Brain microvascular endothelial cell (primary cell): ENCODE results near the gene PDZRN4.

ENCODE experiments used
- DNase-seq: peaks from one replicate; pipeline ENCODE4 v3.0.0-alpha.2; 2020
- H3K27ac ChIP-seq: fragments of 250-450 bp; sonication (Bioruptor Pico); 2 replicates; pipeline ENCODE4 v1.5.1; 2020; ENCODE audit warnings: mild to moderate bottlenecking, moderate library complexity
- H3K27me3 ChIP-seq: fragments of 250-450 bp; sonication (Bioruptor Pico); replicated peaks from 2 replicates; pipeline ENCODE4 v1.5.1; 2020; ENCODE audit warnings: mild to moderate bottlenecking
- H3K36me3 ChIP-seq: fragments of 250-450 bp; sonication (Bioruptor Pico); replicated peaks from 2 replicates; pipeline ENCODE4 v1.5.1; 2020; ENCODE audit warnings: mild to moderate bottlenecking
- H3K4me3 ChIP-seq: 2 replicates; pipeline ENCODE4 v1.5.1; 2011; ENCODE audit warnings: low read depth, mild to moderate bottlenecking, control low read depth, low read length, moderate library complexity
- CTCF ChIP-seq: IDR thresholded peaks from 2 replicates; pipeline ENCODE4 v1.5.1; 2011; ENCODE audit warnings: low read depth, mild to moderate bottlenecking, moderate library complexity, low read length, control low read depth, inconsistent platforms; ENCODE audit errors: missing control alignments
- in situ Hi-C: cut with HindIII; loops from 2 replicates; pipeline ENCODE4 v1.10.0; 2017; ENCODE audit warnings: low sequenced_read_pairs, low pct_ligation_motif_present

The PDZRN4 gene

GRCh38 chr12:41564816-41565215 is 376.7 kb downstream of the PDZRN4 start:
- in situ Hi-C loops = no loop called here
- Histone ChIP-seq H3K27ac (no peak overlapping the region), H3K36me3 (no peaks in the 10 kb centered on the region), H3K27me3 (no peaks in the 10 kb centered on the region), H3K4me3 (no peak overlapping the region)
- DNase-seq = no peak
- no peak for TF ChIP-seq CTCF

GRCh38 chr12:41566703-41567102 is 378.6 kb downstream of the PDZRN4 start:
- no peak for DNase-seq
- H3K27ac ChIP-seq = no peak overlapping the region
- no peak overlapping the region for H3K4me3 ChIP-seq
- no peaks in the 10 kb centered on the region for H3K27me3 ChIP-seq
- TF ChIP-seq CTCF = no peak
- no peaks in the 10 kb centered on the region for H3K36me3 ChIP-seq
- in situ Hi-C loops = no loop called here

- in situ Hi-C loops = no loop called here
- H3K36me3 ChIP-seq = no peaks in the 10 kb centered on the region
- no peak for DNase-seq
- H3K27me3 ChIP-seq = no peaks in the 10 kb centered on the region
- H3K27ac ChIP-seq = no peak overlapping the region
- no peak for TF ChIP-seq CTCF
- H3K4me3 ChIP-seq = no peak overlapping the region
Measured at GRCh38 chr12:41573445-41573844, 385.3 kb downstream of the PDZRN4 start.

GRCh38 chr12:41576925-41577324 is 388.8 kb downstream of the PDZRN4 start:
- Histone ChIP-seq H3K36me3 (no peaks in the 10 kb centered on the region), H3K27ac (no peak overlapping the region), H3K4me3 (no peak overlapping the region), H3K27me3 (no peaks in the 10 kb centered on the region)
- TF ChIP-seq CTCF = no peak
- in situ Hi-C loops = no loop called here
- DNase-seq = no peak

- H3K27ac ChIP-seq = no peak overlapping the region
- H3K4me3 ChIP-seq = no peak overlapping the region
- no peak for DNase-seq
- no peak for TF ChIP-seq CTCF
- in situ Hi-C loops = no loop called here
- no peaks in the 10 kb centered on the region for H3K36me3 ChIP-seq
- H3K27me3 ChIP-seq = no peaks in the 10 kb centered on the region
Measured at GRCh38 chr12:41577995-41578394, 389.9 kb downstream of the PDZRN4 start.

- Histone ChIP-seq H3K27ac (no peak overlapping the region), H3K4me3 (no peak overlapping the region), H3K27me3 (no peaks in the 10 kb centered on the region), H3K36me3 (no peaks in the 10 kb centered on the region)
- DNase-seq = no peak
- in situ Hi-C loops = no loop called here
- no peak for TF ChIP-seq CTCF
Measured at GRCh38 chr12:41585784-41586183, 397.7 kb downstream of the PDZRN4 start.
